Measurements from ENCODE around the gene CCL21. TPM values are rescaled to one million over a fixed set of nuclear protein-coding genes. Genes with fewer than 3 reads are reported as not detected.

The CCL21 gene
- total and polyA plus RNA-seq, 2 of the 8 experiments (the other 6 are each of a cell fraction or from before 2014, with no cell fraction given) = not detected

- no peak for TF ChIP-seq CBX8 (IDR thresholded peaks at IDR 0.05; ENCODE audit: borderline replicate concordance, low read depth, low read length)
Measured at GRCh38 chr9:34686231-34686630, 23.7 kb downstream of the CCL21 start (continued).

Data from H1 (cell line).